GM21447 (cell line): ENCODE results near the gene H3-3A.
"Not testable (repeated sequence)": the region's sequence is repeated elsewhere in the genome, so short reads cannot be mapped to it uniquely, and the experiment has no call there.

ENCODE experiments used
- ATAC-seq: cut with Tn5 transposase; IDR thresholded peaks from one replicate; pipeline ENCODE4 v1.9.1; 2021; ENCODE audit not compliant: unreplicated experiment

The H3-3A gene

GRCh38 chr1:226083302-226084101, 21.0 kb downstream of the H3-3A start:
- ATAC-seq = peak; percentile 92

- ATAC-seq = no peak
Observed at GRCh38 chr1:226085675-226086285, 23.3 kb downstream of the H3-3A start.

- ATAC-seq = no peak
Observed at GRCh38 chr1:226086776-226087175, 24.3 kb downstream of the H3-3A start.

GRCh38 chr1:226091461-226091860, 28.9 kb downstream of the H3-3A start:
- no peak for ATAC-seq

- ATAC-seq = not testable (repeated sequence)
Observed at GRCh38 chr1:226092048-226092820, 29.7 kb downstream of the H3-3A start.

- no peak for ATAC-seq
Observed at GRCh38 chr1:226092965-226093364, 30.4 kb downstream of the H3-3A start.

GRCh38 chr1:226093621-226094020, 31.1 kb downstream of the H3-3A start:
- no peak for ATAC-seq

- no peak for ATAC-seq
Observed at GRCh38 chr1:226094451-226094850, 31.9 kb downstream of the H3-3A start.

GRCh38 chr1:226095286-226095685, 32.8 kb downstream of the H3-3A start:
- no peak for ATAC-seq

GRCh38 chr1:226097866-226098625, 35.5 kb downstream of the H3-3A start:
- ATAC-seq = no peak

GRCh38 chr1:226098870-226099835, 36.6 kb downstream of the H3-3A start:
- no peak for ATAC-seq

GRCh38 chr1:226100436-226101391, 38.2 kb downstream of the H3-3A start:
- no peak for ATAC-seq

GRCh38 chr1:226104671-226105121, 42.2 kb downstream of the H3-3A start:
- no peak for ATAC-seq

- no peak for ATAC-seq
Observed at GRCh38 chr1:226107471-226108460, 45.2 kb downstream of the H3-3A start.

- ATAC-seq = no peak
Observed at GRCh38 chr1:226108935-226109828, 46.7 kb downstream of the H3-3A start.

- peak; percentile 70 for ATAC-seq
Observed at GRCh38 chr1:226109829-226110248, 47.3 kb downstream of the H3-3A start.
